Astrocyte (in vitro differentiated cells and primary cell): ENCODE measurements around the gene CHMP6.

ENCODE experiments used
- EZH2 ChIP-seq: IDR thresholded peaks from 2 replicates; pipeline ENCODE4 v1.6.1; 2012; ENCODE audit warnings: mild to moderate bottlenecking, low read length, inconsistent platforms; ENCODE audit not compliant: insufficient read depth
- TF ChIP-seq, protein P1 (sequence below): IDR thresholded peaks from 2 replicates; pipeline ENCODE4 v1.5.1; 2011; ENCODE audit warnings: low read depth, mild to moderate bottlenecking, inconsistent platforms, low read length, moderate library complexity; ENCODE audit not compliant: insufficient read depth

DNA sequence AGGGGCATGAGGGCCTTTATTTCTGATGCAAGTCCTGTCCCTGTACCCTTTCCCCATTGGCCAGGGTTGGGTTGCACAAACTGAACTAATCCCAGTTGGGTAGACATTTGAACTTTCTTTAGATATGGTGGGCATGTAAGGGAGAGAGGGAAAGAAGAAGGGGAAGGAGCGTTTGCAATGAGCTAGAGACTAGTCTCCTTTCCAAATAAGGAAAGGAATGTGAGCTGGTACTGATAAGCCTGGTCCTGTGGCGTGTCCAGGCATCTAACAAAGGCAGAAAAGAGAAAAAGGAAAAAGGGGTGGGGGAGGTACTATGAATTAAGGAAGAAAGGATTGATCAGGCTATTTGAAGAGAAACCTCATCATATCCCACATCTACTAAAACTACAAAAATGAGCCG, 20.3 kb downstream of the CHMP6 start:
- TF ChIP-seq, protein P1, sequence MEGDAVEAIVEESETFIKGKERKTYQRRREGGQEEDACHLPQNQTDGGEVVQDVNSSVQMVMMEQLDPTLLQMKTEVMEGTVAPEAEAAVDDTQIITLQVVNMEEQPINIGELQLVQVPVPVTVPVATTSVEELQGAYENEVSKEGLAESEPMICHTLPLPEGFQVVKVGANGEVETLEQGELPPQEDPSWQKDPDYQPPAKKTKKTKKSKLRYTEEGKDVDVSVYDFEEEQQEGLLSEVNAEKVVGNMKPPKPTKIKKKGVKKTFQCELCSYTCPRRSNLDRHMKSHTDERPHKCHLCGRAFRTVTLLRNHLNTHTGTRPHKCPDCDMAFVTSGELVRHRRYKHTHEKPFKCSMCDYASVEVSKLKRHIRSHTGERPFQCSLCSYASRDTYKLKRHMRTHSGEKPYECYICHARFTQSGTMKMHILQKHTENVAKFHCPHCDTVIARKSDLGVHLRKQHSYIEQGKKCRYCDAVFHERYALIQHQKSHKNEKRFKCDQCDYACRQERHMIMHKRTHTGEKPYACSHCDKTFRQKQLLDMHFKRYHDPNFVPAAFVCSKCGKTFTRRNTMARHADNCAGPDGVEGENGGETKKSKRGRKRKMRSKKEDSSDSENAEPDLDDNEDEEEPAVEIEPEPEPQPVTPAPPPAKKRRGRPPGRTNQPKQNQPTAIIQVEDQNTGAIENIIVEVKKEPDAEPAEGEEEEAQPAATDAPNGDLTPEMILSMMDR: no peak
- no peak for TF ChIP-seq EZH2
